ENCODE results near the gene CYP2S1. TPM values are rescaled to one million over a fixed set of nuclear protein-coding genes. Genes with fewer than 3 reads are reported as not detected.
"Not testable (repeated sequence)": the region's sequence is repeated elsewhere in the genome, so short reads cannot be mapped to it uniquely, and the experiment has no call there.

The CYP2S1 gene
- polyA plus RNA-seq, 4 donors, result 33.7 to 76.7 (median 59.4) TPM

DNA sequence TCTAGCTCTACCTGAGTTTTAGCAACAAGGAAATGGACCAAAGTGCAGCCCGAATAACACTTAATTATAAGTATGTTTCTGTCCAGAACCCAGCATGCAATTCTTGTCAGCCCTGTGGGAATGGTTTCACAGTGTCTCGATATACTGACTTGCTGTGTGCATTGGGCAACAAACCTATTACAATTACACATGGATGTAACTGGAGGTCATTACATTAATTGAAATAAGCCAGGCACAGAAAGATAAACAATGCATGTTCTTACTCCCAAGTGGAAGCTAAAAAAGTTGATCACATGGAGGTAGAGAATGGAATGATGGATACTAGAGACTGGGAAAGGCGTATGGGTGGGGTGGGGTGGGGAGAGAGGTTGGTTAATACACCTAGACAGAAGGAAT is 5.1 kb upstream of the CYP2S1 start:
- whole genome bisulfite sequencing, 3 donors, result 61 to 78% (median 63%) methylated on average over 3 of the region's 3 CpGs
- no peaks in the 10 kb centered on the region for H3K9me3 ChIP-seq (ENCODE audit: control insufficient read depth in 2 of 2, insufficient read depth in 1 of 2, low read depth in 1 of 2, low read length in 1 of 2)
- no peaks in the 10 kb centered on the region for H3K27me3 ChIP-seq (ENCODE audit: control insufficient read depth in 3 of 3, insufficient read depth in 3 of 3, low read length in 3 of 3)
- FAIRE-seq, result no peak
- DNase-seq, result no peak
- H3K4me3 ChIP-seq (ENCODE audit: low read depth in 1 of 3, low read length in 3 of 3), result no peak overlapping the region
- H3K36me3 ChIP-seq (ENCODE audit: control insufficient read depth in 3 of 3, insufficient read depth in 2 of 3, low read depth in 1 of 3, low read length in 3 of 3), result no peaks in the 10 kb centered on the region
- peaks cover 0 to 20% (median 0%) of the 10 kb centered on the region in 3 donors for H3K4me1 ChIP-seq (ENCODE audit: control insufficient read depth in 3 of 3, insufficient read depth in 2 of 3, low read depth in 1 of 3, low read length in 2 of 3)
- H3K27ac ChIP-seq (ENCODE audit: low read depth in 1 of 3, low read length in 2 of 3), result no peak overlapping the region

DNA sequence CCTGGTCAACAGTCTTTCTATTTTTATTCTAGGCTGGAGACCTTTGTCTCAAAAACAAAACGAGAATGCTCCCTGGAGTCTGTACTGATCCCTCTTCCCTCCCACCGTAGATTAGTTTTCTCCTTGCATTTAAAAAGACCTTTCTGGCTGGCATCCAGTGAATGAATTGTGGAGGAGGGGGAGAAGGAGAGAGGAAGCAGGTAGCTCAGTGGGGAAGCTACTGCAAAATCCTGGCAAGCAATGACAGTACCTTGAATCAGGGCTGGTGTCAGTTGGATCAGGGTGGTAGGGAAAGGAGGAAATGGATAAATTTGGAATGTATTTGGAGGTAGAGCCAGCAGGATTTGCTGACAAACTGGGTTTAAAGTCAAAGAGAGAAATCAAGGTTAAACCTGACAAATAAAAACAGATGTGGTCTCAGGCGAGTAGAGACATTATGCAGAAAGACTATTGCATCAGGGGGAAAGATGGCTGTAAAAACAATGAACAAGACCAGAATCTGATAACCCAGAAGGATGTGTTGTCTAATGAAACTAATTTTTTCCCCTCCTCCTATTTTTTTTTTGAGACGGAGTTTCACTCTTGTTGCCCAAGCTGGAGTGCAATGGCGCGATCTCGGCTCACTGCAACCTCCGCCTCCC is 3.5 kb upstream of the CYP2S1 start:
- H3K36me3 ChIP-seq (ENCODE audit: control insufficient read depth in 3 of 3, insufficient read depth in 2 of 3, low read depth in 1 of 3, low read length in 3 of 3), result peaks cover 0 to 4% (median 0%) of the 10 kb centered on the region in 3 donors
- WGBS, 3 donors, result 63 to 66% (median 64%) methylated on average over 8 of the region's 8 CpGs
- no peak overlapping the region for H3K27ac ChIP-seq (ENCODE audit: low read depth in 1 of 3, low read length in 2 of 3)
- no peak overlapping the region for H3K4me3 ChIP-seq (ENCODE audit: low read depth in 1 of 3, low read length in 3 of 3)
- DNase-seq, result peak in 1 of 2 donors; percentile 43
- peaks cover 0 to 25% (median 0%) of the 10 kb centered on the region in 3 donors for H3K4me1 ChIP-seq (ENCODE audit: control insufficient read depth in 3 of 3, insufficient read depth in 2 of 3, low read depth in 1 of 3, low read length in 2 of 3)
- no peak for FAIRE-seq
- no peaks in the 10 kb centered on the region for H3K9me3 ChIP-seq (ENCODE audit: control insufficient read depth in 2 of 2, insufficient read depth in 1 of 2, low read depth in 1 of 2, low read length in 1 of 2)
- H3K27me3 ChIP-seq (ENCODE audit: control insufficient read depth in 3 of 3, insufficient read depth in 3 of 3, low read length in 3 of 3), result no peaks in the 10 kb centered on the region

DNA sequence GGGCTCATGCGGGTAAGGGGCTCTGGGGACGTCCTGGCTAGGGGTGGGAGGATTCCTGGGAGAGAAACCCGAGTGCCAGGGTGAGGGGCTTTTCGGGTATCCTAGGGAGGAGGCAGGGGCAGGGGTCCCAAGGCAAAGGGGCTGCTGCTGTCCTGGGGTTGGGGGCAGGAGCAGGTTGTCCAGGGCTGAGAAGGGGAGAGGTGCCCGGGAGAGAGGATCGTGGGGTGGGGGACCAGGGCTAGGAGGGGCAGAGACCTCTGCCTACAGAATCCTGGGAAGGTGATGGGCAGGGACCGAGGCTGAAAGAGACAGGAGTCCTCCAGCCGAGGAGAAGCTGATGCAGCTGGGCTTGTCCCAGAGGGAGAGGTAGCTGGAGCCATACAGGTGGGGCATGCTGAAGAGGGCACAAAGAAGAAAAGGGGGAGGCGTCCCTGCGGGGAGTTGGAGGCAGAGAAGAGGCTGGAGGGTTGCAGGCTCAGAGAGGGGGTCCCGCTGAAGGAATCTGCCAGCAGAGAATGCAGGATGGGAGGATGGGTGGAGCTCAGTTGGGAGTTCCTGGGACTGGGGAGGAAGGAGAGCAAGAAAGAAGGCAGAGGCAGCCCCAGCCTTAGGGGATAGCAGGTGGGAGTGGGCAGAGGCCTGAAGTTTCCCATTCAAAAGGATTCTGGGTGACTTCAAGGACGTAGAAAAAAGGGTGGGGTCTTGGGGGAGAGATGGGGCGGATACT is 574 bp downstream of the CYP2S1 start:
- Histone ChIP-seq H3K36me3 (ENCODE audit: control insufficient read depth in 3 of 3, insufficient read depth in 2 of 3, low read depth in 1 of 3, low read length in 3 of 3) (peaks cover 2 to 38% (median 4%) of the 10 kb centered on the region in 3 donors), H3K4me3 (ENCODE audit: low read depth in 1 of 3, low read length in 3 of 3) (peak overlapping the region; percentile 36 to 95 (median 80)), H3K27ac (ENCODE audit: low read depth in 1 of 3, low read length in 2 of 3) (peak overlapping the region; percentile 61 to 96 (median 67)), H3K4me1 (ENCODE audit: control insufficient read depth in 3 of 3, insufficient read depth in 2 of 3, low read depth in 1 of 3, low read length in 2 of 3) (peaks cover 0 to 39% (median 2%) of the 10 kb centered on the region in 3 donors), H3K27me3 (ENCODE audit: control insufficient read depth in 3 of 3, insufficient read depth in 3 of 3, low read length in 3 of 3) (no peaks in the 10 kb centered on the region), H3K9me3 (ENCODE audit: control insufficient read depth in 2 of 2, insufficient read depth in 1 of 2, low read depth in 1 of 2, low read length in 1 of 2) (no peaks in the 10 kb centered on the region)
- 9 to 18% (median 12%) methylated on average over 13 of the region's 13 CpGs for WGBS, 3 donors
- DNase-seq, result peak; percentile 26 to 53
- FAIRE-seq, result no peak

- peaks cover 2 to 43% (median 7%) of the 10 kb centered on the region in 3 donors for H3K36me3 ChIP-seq (ENCODE audit: control insufficient read depth in 3 of 3, insufficient read depth in 2 of 3, low read depth in 1 of 3, low read length in 3 of 3)
- no peak for FAIRE-seq
- H3K9me3 ChIP-seq (ENCODE audit: control insufficient read depth in 2 of 2, insufficient read depth in 1 of 2, low read depth in 1 of 2, low read length in 1 of 2), result no peaks in the 10 kb centered on the region
- H3K4me3 ChIP-seq (ENCODE audit: low read depth in 1 of 3, low read length in 3 of 3), result peak overlapping the region in 2 of 3 donors; percentile 80 to 95
- H3K4me1 ChIP-seq (ENCODE audit: control insufficient read depth in 3 of 3, insufficient read depth in 2 of 3, low read depth in 1 of 3, low read length in 2 of 3), result peaks cover 0 to 35% (median 2%) of the 10 kb centered on the region in 3 donors
- H3K27me3 ChIP-seq (ENCODE audit: control insufficient read depth in 3 of 3, insufficient read depth in 3 of 3, low read length in 3 of 3), result no peaks in the 10 kb centered on the region
- DNase-seq, result no peak
- WGBS, 3 donors, result 23 to 28% (median 24%) methylated on average over 5 to 6 of the region's 6 CpGs
- peak overlapping the region in 1 of 3 donors; percentile 96 for H3K27ac ChIP-seq (ENCODE audit: low read depth in 1 of 3, low read length in 2 of 3)
These were observed 1.1 kb downstream of the CYP2S1 start for GRCh38 chr19:41194157-41194552.

DNA sequence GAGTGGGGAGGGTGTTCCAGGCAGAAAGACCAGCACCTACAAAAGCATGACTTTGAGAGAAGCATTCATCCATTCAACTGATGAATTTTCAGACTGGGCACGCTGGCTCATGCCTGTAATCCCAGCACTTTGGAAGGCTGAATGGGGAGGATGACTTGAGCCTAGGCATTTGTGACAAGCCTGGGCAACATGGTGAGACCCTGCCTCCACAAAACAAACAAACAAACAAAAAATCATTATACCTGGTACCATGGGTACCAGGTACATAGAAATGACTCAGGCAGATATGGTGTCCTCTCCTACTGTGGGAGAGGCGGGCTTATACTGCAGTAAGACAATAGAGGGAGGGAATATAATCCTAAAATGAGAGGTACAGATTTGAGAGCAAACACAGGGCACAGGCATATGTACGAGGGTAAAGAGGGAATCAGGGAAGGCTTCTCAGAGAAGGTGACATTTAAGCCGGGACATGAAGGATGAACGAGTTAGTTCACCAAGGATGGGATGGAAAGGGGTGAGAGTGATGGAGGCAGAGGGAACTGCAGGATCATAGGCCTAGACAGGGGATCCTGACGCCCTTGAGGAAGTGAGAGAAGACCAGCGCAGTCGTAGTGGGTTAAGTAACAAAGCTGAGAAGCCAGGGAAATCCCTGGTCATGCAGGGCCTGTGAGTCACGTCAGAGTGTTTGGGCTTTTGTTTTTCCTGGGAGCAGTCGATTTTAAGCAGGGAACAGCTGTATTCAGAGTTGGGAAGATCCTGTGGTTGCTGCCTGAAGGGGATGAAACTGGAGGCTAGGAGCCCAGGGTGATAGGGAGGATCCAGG is 2.9 kb downstream of the CYP2S1 start:
- Histone ChIP-seq H3K9me3 (ENCODE audit: control insufficient read depth in 2 of 2, insufficient read depth in 1 of 2, low read depth in 1 of 2, low read length in 1 of 2) (no peaks in the 10 kb centered on the region), H3K27me3 (ENCODE audit: control insufficient read depth in 3 of 3, insufficient read depth in 3 of 3, low read length in 3 of 3) (no peaks in the 10 kb centered on the region), H3K27ac (ENCODE audit: low read depth in 1 of 3, low read length in 2 of 3) (no peak overlapping the region), H3K4me1 (ENCODE audit: control insufficient read depth in 3 of 3, insufficient read depth in 2 of 3, low read depth in 1 of 3, low read length in 2 of 3) (peaks cover 0 to 29% (median 2%) of the 10 kb centered on the region in 3 donors), H3K36me3 (ENCODE audit: control insufficient read depth in 3 of 3, insufficient read depth in 2 of 3, low read depth in 1 of 3, low read length in 3 of 3) (peaks cover 2 to 54% (median 7%) of the 10 kb centered on the region in 3 donors), H3K4me3 (ENCODE audit: low read depth in 1 of 3, low read length in 3 of 3) (peak overlapping the region in 1 of 3 donors; percentile 80)
- DNase-seq (no peak), FAIRE-seq (no peak)
- 75 to 90% (median 77%) methylated on average over 10 of the region's 10 CpGs for WGBS, 3 donors

DNA sequence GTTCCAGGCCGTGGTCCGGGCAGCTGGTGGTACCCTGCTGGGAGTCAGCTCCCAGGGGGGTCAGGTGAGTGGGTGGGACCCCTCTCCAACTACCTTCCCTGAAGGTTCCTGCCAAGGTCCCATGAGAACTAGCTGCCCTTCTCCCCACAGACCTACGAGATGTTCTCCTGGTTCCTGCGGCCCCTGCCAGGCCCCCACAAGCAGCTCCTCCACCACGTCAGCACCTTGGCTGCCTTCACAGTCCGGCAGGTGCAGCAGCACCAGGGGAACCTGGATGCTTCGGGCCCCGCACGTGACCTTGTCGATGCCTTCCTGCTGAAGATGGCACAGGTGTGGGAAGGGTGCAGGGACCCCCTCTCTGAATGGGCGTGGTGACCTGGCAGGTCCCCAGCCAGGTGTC is 5.5 kb downstream of the CYP2S1 start:
- no peaks in the 10 kb centered on the region for H3K9me3 ChIP-seq (ENCODE audit: control insufficient read depth in 2 of 2, insufficient read depth in 1 of 2, low read depth in 1 of 2, low read length in 1 of 2)
- FAIRE-seq (no peak), DNase-seq (no peak)
- peaks cover 2 to 81% (median 12%) of the 10 kb centered on the region in 3 donors for H3K36me3 ChIP-seq (ENCODE audit: control insufficient read depth in 3 of 3, insufficient read depth in 2 of 3, low read depth in 1 of 3, low read length in 3 of 3)
- H3K4me1 ChIP-seq (ENCODE audit: control insufficient read depth in 3 of 3, insufficient read depth in 2 of 3, low read depth in 1 of 3, low read length in 2 of 3), result peaks cover 0 to 19% (median 2%) of the 10 kb centered on the region in 3 donors
- no peak overlapping the region for H3K27ac ChIP-seq (ENCODE audit: low read depth in 1 of 3, low read length in 2 of 3)
- H3K4me3 ChIP-seq (ENCODE audit: low read depth in 1 of 3, low read length in 3 of 3), result no peak overlapping the region
- no peaks in the 10 kb centered on the region for H3K27me3 ChIP-seq (ENCODE audit: control insufficient read depth in 3 of 3, insufficient read depth in 3 of 3, low read length in 3 of 3)
- 81 to 82% (median 81%) methylated on average over 11 of the region's 11 CpGs for WGBS, 3 donors

GRCh38 chr19:41203371-41203770 is 10.4 kb downstream of the CYP2S1 start:
- peaks cover 3 to 80% (median 29%) of the 10 kb centered on the region in 3 donors for H3K36me3 ChIP-seq (ENCODE audit: control insufficient read depth in 3 of 3, insufficient read depth in 2 of 3, low read depth in 1 of 3, low read length in 3 of 3)
- no peak overlapping the region for H3K4me3 ChIP-seq (ENCODE audit: low read depth in 1 of 3, low read length in 3 of 3)
- FAIRE-seq, result no peak
- no peak for DNase-seq
- 91 to 93% (median 92%) methylated on average over 18 of the region's 18 CpGs for WGBS, 3 donors
- H3K4me1 ChIP-seq (ENCODE audit: control insufficient read depth in 3 of 3, insufficient read depth in 2 of 3, low read depth in 1 of 3, low read length in 2 of 3), result no peaks in the 10 kb centered on the region
- H3K27ac ChIP-seq (ENCODE audit: low read depth in 1 of 3, low read length in 2 of 3), result no peak overlapping the region
- H3K27me3 ChIP-seq (ENCODE audit: control insufficient read depth in 3 of 3, insufficient read depth in 3 of 3, low read length in 3 of 3), result no peaks in the 10 kb centered on the region
- H3K9me3 ChIP-seq (ENCODE audit: control insufficient read depth in 2 of 2, insufficient read depth in 1 of 2, low read depth in 1 of 2, low read length in 1 of 2), result no peaks in the 10 kb centered on the region

DNA sequence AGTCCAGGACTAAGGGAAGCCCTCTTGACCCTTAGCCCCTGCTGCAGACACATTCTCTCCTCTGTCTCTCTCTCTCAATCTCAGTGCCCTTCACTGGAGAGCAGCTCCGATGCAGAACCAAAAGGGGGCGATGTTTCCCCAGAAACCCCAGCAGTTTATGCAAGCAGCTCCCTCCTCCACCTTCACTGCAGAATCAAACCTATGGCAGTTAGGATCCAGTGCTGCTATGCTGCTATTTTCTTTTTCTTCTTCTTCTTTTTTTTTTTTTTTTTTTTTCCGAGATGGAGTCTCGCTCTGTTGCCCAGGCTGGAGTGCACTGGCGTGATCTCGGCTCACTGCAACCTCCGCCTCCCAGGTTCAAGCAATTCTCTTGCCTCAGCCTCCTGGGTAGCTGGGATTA is 11.3 kb downstream of the CYP2S1 start:
- H3K4me1 ChIP-seq (ENCODE audit: control insufficient read depth in 3 of 3, insufficient read depth in 2 of 3, low read depth in 1 of 3, low read length in 2 of 3); H3K27me3 ChIP-seq (ENCODE audit: control insufficient read depth in 3 of 3, insufficient read depth in 3 of 3, low read length in 3 of 3); FAIRE-seq; H3K4me3 ChIP-seq (ENCODE audit: low read depth in 1 of 3, low read length in 3 of 3); H3K27ac ChIP-seq (ENCODE audit: low read depth in 1 of 3, low read length in 2 of 3); H3K9me3 ChIP-seq (ENCODE audit: control insufficient read depth in 2 of 2, insufficient read depth in 1 of 2, low read depth in 1 of 2, low read length in 1 of 2): not testable (repeated sequence)
- H3K36me3 ChIP-seq (ENCODE audit: control insufficient read depth in 3 of 3, insufficient read depth in 2 of 3, low read depth in 1 of 3, low read length in 3 of 3), result peaks cover 3 to 72% (median 24%) of the 10 kb centered on the region in 3 donors
- WGBS, 3 donors, result 33 to 47% (median 42%) methylated on average over 3 to 6 of the region's 7 CpGs
- peak; percentile 87 to 89 for DNase-seq

Data from small intestine (tissue), 7 donors.